Caki2 (cell line): Measurements from ENCODE around the gene RPL18A. TPM values are rescaled to one million over a fixed set of nuclear protein-coding genes. Genes with fewer than 3 reads are reported as not detected.

ENCODE experiments used
- DNase-seq: peaks from one replicate; pipeline ENCODE4 v3.0.0-alpha.2; 2015; ENCODE audit warnings: low read depth
- in situ Hi-C: cut with HindIII; loops from 2 replicates; pipeline ENCODE4 v1.10.0; 2016; ENCODE audit warnings: low sequenced_read_pairs, low pct_unique_long_range_greater_than_20kb, mixed read lengths
- total RNA-seq: library from RNA; depleted of rRNA; stranded (reverse); fragments of >200 nt; shearing (Covaris generic); gene quantifications from 2 replicates; pipeline ENCODE4 v1.2.3, GENCODE V29; 2014; ENCODE audit warnings: low replicate concordance

The RPL18A gene
- total RNA-seq, 1 experiment from 2014 or later, result 893 TPM

- no peak for DNase-seq
- in situ Hi-C loops, result no loop called here
These were observed 21.7 kb upstream of the RPL18A start for GRCh38 chr19:17837972-17838371.

DNA sequence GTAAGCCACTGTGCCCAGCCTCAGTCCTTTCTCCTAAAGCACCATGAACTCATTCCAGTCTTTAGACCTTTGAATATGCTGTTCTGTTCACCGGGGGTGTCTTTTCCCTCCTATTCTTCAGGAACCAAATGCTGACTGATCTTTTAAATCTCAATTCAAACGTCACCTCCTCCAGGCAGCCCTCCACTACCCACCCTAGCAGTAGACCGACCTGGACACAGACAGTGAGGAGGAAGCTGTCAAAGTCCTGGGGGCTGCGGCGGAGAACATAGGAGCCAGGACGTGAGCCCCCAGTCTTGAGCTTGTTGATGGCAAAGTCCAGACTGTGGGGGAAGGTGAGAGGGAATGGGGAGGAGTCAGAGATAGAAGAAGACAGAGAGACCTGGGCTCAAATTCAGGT is 19.7 kb upstream of the RPL18A start:
- no peak for DNase-seq
- in situ Hi-C loops, result no loop called here

GRCh38 chr19:17841371-17841809 is 18.3 kb upstream of the RPL18A start:
- in situ Hi-C loops, result no loop called here
- DNase-seq, result no peak

DNA sequence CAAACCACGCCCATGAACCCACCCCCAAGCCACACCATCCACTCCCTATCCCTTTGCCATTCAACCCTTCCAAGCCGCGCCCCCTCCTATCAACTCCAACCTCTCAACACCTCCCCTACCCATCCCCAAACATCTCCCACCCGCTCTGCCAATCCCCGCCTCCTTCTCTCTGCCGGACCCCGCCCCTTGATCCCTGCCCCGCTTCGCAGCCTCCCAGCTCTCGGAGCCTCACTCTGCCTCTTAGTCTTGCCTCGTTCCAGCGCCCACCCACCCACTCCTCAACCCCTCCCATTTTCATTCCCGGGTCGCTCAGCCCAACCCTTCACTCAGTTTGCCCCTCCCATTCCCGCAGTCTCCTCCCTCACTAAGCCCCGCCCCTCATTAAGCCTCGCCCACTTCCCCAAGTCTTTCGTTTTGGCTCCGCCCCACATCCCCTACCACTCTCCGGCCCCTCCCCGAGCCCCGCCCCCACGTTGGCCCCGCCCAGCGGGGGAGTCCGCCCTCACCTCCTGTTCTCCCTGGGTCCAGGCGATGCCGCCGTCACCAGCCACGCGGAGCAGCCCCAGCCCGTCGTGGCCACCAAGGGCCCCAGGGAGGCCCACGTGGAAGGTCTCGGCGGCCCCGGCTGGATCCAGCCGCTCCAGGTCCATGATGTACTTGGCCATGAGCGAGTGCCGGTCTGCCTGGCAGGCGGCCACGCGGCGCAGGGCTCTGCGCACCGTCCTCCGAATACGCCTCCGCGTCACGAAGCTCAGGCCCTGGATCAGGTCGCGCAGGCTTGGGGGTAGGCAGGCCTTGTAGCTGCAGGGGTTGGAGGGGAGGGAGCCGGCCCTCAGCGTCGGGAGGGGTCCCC is 17.7 kb upstream of the RPL18A start:
- in situ Hi-C loops, result no loop called here
- peak; percentile 91 for DNase-seq

DNA sequence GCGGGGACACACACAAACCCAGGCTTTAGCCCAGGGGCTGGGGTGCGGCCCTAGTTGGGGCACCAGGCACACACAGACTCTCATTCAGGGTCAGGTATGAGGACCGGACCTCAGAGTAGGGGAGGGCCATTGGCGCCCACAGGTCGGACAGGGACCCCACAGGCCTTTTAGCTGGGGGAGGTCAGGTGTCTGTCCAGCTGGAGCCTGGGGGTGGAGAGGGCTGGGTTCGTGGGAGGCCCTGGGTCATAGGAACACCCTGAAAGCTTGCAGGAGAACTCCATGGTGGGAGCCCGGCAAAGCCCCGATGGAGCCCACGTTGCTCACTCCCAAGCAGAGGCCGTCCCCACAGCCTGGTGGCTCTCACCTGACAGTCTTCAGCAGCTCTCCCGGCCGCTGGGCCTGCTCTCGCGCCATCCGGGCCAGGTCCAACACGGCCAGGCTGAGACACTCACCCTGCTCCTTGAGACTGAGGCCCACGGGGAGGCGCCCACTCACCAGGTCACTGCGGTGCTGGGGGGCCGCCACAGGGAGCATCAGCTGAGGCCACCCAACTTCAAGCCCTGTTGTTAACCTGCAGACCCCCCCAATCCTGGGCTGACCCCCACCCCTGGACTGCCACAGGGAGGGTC is 16.9 kb upstream of the RPL18A start:
- in situ Hi-C loops, result no loop called here
- DNase-seq, result no peak

- DNase-seq, result no peak
- in situ Hi-C loops, result no loop called here
These were observed 16.4 kb upstream of the RPL18A start for GRCh38 chr19:17843292-17843827.

DNA sequence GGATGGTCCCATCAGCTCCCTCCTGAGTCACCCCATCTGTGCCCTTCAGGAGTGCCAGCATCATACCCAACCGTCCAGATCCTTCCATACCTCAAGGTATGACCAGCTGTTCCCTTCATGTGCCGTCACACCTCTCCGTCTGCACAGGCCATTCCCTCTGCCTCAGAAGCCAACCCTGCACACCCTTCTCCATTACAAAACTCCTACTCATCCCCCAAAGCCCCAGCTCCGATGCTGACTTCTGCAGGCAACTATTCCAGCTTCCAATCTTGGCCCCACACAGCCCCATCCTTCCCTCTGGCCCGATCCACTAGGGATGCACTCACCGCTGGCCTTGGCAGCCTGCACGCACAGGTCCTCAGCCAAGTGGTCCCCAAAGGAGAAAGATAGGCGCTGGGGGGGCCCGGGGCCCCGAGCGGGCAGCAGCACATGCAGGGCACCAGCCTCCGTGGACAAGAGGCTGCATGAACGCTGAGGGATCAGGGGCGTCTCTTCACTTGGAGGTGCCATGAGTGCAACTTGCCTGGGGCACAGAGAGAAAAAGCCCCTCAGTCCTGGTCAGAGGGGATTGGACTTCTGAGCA is 15.7 kb upstream of the RPL18A start:
- in situ Hi-C loops, result no loop called here

GRCh38 chr19:17846146-17846545 is 13.6 kb upstream of the RPL18A start:
- in situ Hi-C loops, result no loop called here
- DNase-seq, result no peak

More for the DNA sequence above, 15.7 kb upstream of the RPL18A start:
- DNase-seq, result no peak

DNA sequence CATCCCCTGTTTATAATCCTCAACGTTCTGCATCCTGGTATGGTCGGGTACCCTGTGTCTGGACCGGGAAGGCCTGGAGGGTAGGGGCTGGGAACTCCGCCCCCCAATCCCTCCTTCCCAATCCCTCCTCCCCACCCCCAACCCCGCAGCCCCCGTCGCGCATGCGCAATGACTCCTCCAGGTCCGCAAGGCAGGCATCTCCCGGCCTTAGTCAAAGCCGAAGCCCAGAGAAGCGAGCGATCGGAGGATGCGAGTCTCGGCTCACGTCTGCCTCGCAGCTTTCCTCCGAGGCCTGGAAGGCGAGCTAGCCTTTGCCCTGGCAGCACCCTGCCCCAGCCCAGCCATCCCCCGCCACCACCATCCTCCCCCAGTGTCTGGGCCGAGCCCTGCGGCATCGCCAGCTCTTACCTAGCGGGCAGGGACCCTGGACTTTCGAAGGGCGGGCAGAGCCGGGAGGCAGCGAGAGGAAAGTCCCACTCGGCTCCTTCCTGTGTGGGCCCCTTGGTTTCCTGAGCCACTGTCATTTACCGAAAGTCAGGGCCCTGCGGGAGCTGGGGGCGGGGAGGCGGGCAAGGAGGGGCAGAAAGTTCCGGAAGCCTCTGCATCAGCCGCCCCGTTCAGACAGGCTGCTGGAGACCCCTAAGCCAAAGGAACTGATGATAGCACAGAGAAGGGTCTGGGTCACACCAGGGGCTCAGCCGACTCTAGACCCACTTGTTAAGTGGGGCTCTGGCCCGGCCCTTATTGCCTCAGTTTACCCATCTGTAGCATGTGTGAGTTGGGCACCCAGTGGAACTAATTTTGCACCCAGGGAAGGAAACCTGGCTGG is 12.0 kb upstream of the RPL18A start, which contains the start of gene JAK3:
JAK3 (minus strand) TSS at position 445 of the 829 bp plus-strand sequence. CDS start 3,565 bp downstream, outside the sequence.
- no peak for DNase-seq
- in situ Hi-C loops, result no loop called here

GRCh38 chr19:17848595-17849292 is 11.0 kb upstream of the RPL18A start:
- in situ Hi-C loops, result no loop called here
- DNase-seq, result no peak

DNA sequence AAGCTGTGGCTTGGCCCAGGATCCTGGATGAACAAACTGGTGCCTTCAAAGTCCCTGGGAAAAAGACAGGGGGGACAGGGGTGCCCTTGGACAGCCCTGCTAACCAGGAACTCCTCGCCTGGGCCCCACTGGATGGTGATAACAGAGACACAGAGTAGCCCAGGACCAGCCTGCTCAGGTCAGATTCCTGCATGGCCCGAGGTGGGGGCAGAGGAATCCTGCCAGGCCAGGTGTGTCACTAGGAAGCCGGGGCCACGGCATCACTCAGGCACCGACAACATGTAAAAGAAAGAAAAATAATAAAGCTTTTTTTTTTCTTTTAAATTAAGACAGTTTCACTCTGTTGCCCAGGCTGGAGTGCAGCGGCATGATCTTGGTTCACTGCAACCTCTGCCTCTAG is 5.6 kb upstream of the RPL18A start:
- in situ Hi-C loops, result no loop called here
- no peak for DNase-seq

- peak; percentile 61 for DNase-seq
- in situ Hi-C loops, result no loop called here
These were observed 4.2 kb upstream of the RPL18A start for GRCh38 chr19:17855280-17856152.

DNA sequence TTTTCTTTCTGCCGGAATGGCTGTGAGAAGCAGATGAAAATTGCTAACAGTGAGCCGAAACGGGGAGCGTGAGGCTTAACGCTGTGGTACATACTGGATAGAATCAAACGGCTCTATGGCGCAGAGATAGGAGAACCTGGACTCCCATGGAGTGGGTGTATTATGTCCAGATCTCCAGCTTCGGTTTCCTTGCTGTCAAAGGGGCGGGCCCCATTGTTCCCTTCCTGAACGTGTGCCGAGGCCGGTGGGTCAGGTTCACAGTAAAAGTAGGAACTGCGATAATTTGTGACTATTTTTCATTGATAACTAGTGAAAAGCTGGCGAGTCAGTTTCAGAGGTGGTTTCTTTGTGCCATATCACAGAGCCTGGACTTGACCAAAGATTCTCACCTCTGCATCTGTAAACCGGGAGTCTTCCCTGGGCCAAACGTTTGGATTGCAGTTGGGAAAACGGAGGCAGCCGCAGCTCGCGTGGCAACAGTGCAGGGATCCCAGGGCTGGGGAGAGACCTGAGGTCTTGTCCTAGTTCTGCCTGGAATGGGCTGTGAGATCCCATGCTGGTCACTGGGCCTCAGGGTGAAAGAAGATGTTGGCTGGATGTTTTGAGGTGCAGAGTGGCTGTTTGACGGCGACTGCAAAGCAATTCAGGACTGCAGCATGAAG is 752 bp downstream of the RPL18A start:
- DNase-seq, result no peak
- in situ Hi-C loops, result no loop called here

DNA sequence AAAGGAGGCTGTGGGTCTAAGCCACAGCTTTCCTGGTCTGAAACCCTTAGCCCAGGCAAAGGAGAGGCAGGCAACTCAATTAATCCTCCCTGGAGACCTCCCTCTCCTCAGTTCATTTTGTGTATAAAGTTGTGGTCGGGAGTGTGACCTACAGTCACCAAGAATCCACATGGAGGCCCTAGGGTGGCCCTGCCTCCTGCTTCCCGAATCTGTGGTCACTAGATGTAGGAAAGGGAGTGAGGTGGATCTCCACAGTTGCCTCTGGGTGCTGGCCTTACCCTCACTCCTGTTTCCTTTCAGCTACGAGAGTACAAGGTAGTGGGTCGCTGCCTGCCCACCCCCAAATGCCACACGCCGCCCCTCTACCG is 1.3 kb downstream of the RPL18A start:
- in situ Hi-C loops, result no loop called here
- DNase-seq, result no peak

GRCh38 chr19:17861542-17862402 is 2.1 kb downstream of the RPL18A start:
- no peak for DNase-seq
- in situ Hi-C loops, result no loop called here
